ENCODE results near the gene AMOT. TPM values are rescaled to one million over a fixed set of nuclear protein-coding genes. Genes with fewer than 3 reads are reported as not detected.

AMOT gene
- total and polyA plus RNA-seq, 2 experiments from 2014 or later = 2.1 to 5.4 TPM

GRCh38 chrX:112786076-112786475, 54.6 kb downstream of the AMOT start:
- H3K4me1 ChIP-seq (ENCODE audit: insufficient read depth) = no peaks in the 10 kb centered on the region
- Mint-ChIP-seq H3K36me3 (ENCODE audit: low read depth) (peaks cover 12% of the 10 kb centered on the region; the same call in 2 of the 3 replicates), H3K4me3 (no peak overlapping the region), H3K27me3 (ENCODE audit: insufficient read depth, low read depth, poor library complexity) (no peaks in the 10 kb centered on the region), H3K27ac (no peak overlapping the region), H3K4me1 (peaks cover 9% of the 10 kb centered on the region), H3K9me3 (no peaks in the 10 kb centered on the region)
- no peak overlapping the region for H3K27ac ChIP-seq (ENCODE audit: low read depth)
- H4K20me1 ChIP-seq (replicated peaks; ENCODE audit: insufficient read depth) = no peaks in the 10 kb centered on the region
- no peak for TF ChIP-seq EZH2phosphoT487 (IDR thresholded peaks at IDR 0.05; ENCODE audit: unreplicated experiment)
- no peak for TF ChIP-seq ZNF462 (CRISPR knock-in tag; IDR thresholded peaks at IDR 0.05)
- TF ChIP-seq ZNF331 (CRISPR knock-in tag; IDR thresholded peaks at IDR 0.05; ENCODE audit: low read depth) = no peak
- TF ChIP-seq STAT1 (IDR thresholded peaks at IDR 0.05; ENCODE audit: unreplicated experiment) = no peak
- no peak for TF ChIP-seq JUNB (IDR thresholded peaks at IDR 0.05; ENCODE audit: unreplicated experiment)
- TF ChIP-seq CTCF (conservative IDR thresholded peaks at IDR 0.05; ENCODE audit: low read depth in 2 of 2) = no peak
- TF ChIP-seq CREB1 (CRISPR knock-in tag; IDR thresholded peaks at IDR 0.05; ENCODE audit: low read depth) = no peak
- no peak for TF ChIP-seq EZH2 (IDR thresholded peaks at IDR 0.05; ENCODE audit: low read depth, unreplicated experiment)
- no peak for TF ChIP-seq ETS1 (IDR thresholded peaks at IDR 0.05)
- no peak for TF ChIP-seq REST (IDR thresholded peaks at IDR 0.05; ENCODE audit: unreplicated experiment)
- H3K9me2 ChIP-seq (ENCODE audit: insufficient read depth) = no peaks in the 10 kb centered on the region
- no peaks in the 10 kb centered on the region for H3F3A ChIP-seq (replicated peaks; ENCODE audit: low read depth)
- H3K4me2 ChIP-seq = no peak overlapping the region
- H3K79me2 ChIP-seq (replicated peaks; ENCODE audit: insufficient read depth) = no peaks in the 10 kb centered on the region
- no peak for ATAC-seq
- H3K36me3 ChIP-seq (ENCODE audit: insufficient read depth) = no peaks in the 10 kb centered on the region
- H2AFZ ChIP-seq = no peak overlapping the region
- H3K4me3 ChIP-seq = no peak overlapping the region
- no peak for DNase-seq (ENCODE audit: low spot score)
- H3K27me3 ChIP-seq (ENCODE audit: insufficient read depth) = no peaks in the 10 kb centered on the region

Data from GM23338 (cell line).